A204.1 (cell line): ENCODE measurements around the gene ATP6V0A1.
"Not testable (repeated sequence)": the region's sequence is repeated elsewhere in the genome, so short reads cannot be mapped to it uniquely, and the experiment has no call there.

Experiments
- FAIRE-seq: peaks from 2 replicates; lab custom pipeline; 2012; peaks lifted over from hg19 to GRCh38; lab: Jason Lieb, UNC

Gene ATP6V0A1

DNA sequence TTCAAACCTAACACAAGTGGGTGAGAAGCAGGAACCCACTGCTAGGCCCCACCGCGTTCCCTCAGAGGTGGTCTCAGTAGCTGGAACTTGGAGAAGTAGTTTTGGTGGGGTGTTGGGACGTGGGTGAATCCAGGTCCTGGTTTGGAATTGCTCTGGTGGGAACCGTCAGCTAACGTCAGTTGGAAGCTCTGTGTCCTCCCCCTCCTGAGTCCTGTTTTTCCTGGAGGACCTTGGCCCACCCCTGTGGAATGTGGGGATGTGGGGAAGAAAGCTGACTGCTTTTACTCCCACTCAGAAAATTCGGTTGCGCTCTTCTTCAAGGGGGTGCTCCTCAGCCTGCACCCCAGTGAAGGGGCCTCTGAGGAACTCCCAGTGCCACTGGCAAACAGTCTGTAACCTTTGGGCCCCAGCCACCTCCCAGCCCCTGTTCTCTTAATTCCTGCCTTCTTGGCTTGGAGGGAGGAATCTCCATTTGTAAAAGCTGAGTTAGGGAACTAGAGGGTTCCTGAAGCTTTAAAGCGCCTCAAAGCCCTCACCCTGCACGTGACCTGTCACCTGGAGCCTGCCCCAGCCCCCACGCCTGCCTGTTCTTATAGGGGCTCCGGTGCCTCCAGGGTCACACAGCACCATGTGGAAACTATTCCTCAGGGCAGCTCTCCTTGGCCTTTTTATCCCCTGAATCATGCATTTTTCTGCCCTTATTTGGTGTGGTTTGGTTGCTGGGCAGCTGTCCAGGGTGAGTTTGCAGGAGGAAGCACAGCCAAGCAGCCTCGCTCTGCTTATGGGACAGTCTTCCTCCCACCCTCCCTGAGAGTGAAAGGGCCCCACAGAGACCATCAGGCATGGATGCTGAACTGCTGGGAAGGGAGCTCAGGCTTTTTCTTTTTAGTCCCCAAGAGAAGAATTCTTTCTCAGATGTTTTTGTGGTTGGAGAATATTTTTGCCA is 61.1 kb downstream of the ATP6V0A1 start:
- FAIRE-seq = peak; percentile 32

DNA sequence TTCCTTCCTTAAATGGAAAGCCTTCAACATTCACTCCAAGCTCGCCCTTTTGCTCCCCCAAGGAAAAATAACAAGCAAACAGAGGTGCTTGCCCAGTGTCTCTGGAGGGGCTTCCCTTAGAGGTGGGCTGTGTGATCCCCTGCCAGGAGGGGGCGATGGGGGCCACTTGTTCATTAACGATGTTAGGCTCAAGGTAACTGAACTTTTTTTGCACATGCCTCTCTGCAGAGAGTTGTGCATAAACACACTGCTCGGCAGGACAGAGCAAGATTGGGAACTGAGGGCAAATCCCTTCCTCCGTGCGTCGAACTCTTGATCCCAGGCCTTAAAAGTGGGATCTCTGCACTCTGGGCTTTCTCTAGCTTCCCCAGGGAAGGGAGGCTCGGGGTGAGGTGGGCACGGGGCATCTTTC is 61.9 kb downstream of the ATP6V0A1 start:
- no peak for FAIRE-seq

DNA sequence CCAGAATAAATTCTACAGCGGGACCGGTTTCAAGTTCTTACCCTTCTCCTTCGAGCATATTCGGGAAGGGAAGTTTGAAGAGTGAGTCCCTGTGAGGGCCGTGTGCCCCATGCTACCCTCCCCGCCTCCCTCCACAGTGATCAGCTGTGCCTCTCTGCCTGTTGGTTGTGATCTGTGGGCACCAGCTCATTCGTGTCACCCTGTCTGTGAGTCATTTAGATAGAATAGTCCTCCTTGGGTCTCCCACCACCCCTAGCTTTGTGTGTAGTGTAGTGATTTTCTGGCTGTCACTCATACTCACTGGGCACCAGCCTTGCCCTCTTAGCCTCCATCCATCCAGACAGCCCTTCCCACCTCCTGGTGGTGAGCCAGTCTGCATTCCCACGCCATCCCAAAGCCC is 62.4 kb downstream of the ATP6V0A1 start:
- no peak for FAIRE-seq

DNA sequence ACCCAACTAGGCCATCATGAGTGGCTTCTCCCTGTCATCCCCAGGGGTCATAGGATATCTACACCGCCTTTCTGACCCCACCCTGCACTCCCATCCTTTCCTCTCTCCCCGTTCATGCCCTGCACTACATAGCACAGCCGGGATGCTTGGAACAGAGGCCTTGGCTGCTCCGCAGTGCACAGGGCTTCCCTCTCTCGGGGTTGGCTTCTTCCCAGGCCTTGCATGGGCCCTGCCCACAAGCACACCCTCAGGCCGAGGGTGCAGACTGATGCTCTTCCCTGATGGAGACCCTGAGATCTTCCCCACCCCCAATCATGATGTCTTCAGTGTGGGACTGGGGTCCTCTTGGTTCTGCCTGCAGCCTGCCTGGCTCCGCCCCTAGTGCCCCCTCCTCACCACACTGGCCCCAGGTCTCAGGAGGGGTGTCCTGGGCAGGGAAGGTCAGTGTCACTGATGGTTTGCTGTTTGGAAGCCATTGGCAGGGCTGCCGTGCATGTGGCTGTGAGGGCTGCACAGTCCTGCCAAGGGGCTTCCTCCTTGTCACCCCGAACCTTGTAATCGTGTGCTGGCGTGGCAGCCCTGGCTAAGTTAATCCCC is 63.1 kb downstream of the ATP6V0A1 start:
- no peak for FAIRE-seq

DNA sequence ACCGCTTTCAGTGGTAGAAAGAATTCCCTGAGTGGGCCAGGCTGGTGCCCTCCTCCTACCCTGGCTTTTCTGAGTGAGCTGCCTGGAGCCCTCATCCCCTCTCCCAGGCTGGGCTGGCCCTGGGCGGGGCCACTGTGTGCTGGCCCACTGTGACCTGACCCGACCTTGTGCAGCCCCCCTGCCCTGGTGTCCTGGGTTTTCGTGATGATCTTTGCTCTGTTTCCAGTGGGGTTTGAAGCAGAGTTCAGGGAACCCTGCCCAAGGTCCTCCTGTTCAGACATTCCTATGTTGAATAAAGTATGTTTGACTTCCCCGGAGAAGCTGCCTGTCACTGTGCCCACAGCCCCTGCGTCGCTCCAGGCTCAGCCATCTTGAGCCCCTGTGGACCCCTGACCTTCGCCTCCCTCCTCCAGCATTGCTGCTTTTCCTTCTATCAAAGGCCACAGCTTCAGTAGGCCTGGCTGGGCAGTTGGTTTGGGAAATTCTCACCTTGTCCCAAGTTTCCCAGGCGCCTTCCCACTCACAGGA is 63.6 kb downstream of the ATP6V0A1 start:
- no peak for FAIRE-seq

DNA sequence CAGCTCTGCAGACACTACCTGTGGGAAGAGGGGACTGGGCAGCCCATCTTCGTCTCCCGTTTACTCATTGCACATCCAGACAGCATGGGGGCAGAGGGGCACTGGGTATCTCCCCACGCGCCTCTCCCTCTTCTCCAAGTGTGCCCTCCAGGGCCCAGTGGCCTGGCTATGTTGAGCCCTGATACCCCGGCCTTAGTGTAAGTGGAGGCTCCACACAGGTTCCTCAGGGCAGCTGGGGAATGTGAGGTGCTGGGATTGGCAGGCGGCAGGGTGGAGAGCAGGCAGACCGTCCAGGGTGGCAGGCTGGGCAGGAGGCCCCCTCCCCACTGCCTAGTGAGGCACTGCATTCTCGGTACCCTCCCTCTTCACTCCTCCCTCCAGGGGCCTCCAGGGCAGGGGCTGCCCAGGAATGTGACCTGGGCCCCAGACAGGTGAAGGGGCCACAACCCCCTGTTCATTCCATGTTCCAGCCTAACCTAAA is 64.2 kb downstream of the ATP6V0A1 start:
- FAIRE-seq = no peak

DNA sequence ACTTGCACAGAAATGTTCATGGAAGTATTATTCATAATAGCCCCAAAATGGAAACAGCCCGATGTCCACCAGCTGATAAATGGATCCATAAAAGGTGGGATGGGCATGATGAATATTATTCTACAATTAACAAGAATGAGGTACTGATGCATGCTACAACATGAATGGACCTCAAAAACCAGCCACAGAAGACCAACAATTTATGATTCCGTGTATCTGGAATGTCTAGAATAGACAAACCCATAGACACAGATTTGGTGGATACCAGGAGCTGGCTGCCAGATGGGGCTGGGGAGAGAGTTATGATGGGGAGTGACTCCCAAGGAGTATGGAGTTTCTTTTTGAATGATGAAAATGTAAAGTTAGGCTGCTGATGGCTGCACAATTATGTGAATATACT is 66.5 kb downstream of the ATP6V0A1 start:
- FAIRE-seq = no peak

DNA sequence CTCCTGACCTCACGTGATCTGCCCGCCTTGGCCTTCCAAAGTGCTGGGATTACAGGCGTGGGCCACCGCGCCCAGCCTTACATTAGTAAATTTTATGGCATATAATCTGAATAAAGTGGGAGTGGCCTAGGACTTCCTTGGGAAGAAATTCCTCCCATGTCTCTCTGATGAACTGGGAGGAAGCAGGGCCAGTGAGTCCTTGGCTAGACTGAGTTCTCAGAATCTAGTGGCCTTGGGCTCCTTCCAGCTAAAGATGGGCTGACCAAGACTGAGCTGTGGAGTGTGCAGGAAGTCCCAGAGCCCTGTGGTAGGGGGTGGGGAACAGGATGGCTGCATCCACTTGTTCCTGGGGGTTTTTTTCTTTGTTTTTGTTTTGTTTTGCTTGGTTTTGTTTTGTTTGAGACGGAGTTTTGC is 67.4 kb downstream of the ATP6V0A1 start:
- no peak for FAIRE-seq

DNA sequence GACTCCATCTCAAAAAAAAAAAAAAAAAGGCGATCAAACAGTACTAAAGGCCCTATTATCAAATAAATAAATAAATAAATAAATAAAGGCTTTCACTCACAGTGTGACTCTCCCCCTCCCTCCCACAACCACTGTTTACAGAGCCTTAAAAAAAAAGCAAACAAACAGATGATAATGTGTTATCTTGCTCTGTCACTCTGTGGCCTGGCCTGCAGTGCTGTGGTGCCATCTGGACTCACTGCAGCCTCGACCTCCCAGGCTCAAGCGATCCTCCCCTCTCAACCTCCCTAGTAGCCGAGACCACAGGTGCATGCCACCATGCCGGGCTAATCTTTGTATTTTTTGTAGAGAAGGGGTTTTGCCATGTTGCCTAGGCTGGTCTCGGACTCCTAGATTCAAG is 69.3 kb downstream of the ATP6V0A1 start:
- no peak for FAIRE-seq

DNA sequence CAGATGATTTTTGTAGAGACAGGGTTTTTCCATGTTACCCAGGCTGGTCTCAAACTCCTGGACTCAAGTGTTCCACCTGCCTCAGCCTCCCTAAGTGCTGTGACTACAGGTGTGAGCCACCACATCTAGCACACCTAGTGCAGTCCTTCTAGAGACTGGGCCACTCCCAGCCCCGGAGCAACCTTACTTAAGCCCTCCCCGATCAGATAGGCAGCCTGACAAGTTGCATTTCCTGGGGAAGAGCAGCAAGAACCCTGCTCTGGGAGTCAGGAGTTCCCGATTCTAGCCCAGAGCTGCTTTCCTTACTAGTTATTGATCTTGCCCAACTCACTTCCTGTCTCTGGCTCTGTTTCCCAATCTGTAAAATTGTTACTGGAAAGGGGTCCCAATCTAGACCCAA is 70.4 kb downstream of the ATP6V0A1 start:
- FAIRE-seq = no peak

DNA sequence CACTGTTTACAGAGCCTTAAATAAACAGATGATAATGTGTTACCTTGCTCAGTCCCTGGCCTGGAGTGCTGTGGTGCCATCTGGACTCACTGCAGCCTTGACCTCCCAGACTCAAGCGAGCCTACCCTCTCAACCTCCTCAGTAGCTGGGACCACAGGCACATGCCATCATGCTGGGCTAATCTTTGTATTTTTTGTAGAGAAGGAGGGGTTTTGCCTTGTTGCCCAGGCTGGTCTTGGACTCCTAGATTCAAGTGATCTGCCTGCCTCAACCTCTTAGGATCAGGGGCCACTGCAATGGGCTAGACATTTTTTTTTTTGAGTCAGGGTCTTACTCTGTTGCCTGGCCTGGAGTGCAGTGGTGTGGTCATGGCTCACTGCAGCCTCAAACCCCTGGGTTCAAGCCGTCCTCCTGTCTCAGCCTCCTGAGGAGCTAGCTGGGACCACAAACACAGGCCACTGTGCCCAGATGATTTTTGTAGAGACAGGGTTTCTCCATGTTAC is 72.3 kb downstream of the ATP6V0A1 start:
- FAIRE-seq = no peak

DNA sequence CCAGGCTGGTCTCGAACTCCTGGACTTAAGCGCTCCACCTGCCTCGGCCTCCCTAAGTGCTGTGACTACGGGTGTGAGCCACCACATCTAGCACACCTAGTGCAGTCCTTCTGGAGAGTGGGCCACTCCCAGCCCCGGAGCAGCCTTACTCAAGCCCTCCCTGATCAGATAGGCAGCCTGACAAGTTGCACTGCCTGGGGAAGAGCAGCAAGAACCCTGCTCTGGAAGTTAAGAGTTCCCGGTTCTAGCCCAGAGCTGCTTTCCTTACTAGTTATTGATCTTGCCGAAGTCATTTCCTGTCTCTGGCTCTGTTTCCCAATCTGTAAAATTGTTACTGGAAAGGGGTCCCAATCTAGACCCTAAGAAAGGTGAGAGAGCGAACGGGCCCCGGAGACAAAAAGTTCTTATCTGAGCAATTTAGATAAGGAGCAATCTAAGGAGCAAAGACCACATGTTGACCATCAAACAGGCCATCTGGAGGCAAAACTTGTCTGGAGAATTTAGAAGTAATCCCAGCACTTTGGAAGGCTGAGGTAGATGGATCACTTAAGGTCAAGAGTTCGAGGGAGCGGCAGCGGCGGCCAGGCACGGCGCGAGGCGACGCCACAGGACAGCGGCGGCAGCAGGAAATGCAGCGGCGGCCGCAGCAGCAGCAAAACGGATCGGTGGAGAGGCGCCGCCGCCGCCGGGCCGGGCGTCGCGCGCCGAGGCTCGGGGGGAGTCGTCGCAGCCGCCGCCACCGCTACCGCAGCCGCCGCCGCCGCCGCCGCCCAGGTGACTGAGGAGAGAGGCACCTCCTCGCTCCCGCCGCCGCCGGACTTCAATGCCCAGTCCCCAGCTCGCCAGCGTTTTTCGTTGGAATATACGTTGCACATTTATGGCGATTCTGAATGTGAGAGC is 73.0 kb downstream of the ATP6V0A1 start:
- FAIRE-seq = no peak

DNA sequence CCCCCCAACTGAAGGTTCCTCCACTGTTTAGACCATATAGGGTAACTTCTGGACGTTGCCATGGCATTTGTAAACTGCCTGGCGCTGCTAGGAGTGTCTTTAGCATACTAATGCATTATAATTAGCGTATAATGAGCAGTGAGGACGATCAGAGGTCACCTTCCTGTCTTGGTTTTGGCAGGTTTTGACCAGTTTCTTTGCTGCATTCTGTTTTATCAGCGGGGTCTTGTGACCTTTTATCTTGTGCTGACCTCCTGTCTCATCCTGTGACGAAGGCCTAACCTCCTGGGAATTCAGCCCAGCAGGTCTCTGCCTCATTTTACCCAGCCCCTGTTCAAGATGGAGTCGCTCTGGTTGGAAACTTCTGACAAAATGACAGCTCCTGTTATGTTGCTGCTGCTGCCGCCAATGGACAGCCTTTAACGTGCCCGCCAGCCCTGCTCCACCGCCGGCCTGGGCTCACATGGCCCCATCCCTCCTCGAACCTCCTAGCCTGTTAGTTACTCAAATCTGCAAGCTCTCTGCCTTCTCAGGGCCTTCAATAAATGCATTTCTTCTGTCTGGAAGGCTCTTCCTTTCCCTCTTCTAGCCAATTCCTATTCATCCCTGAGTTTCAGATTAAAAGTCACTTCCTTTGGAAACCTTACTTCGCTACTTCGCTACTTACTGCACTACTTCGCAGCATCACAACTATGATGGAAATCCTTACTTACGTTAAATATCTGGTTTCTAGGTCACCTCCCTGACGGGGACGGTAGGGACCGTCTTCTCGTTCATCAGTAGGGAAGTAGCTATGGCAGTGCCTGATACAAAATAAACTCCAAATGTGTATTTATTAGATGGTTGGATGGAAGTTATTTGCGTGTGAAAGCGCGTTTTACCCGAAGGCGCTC is 76.7 kb downstream of the ATP6V0A1 start:
- FAIRE-seq = no peak

DNA sequence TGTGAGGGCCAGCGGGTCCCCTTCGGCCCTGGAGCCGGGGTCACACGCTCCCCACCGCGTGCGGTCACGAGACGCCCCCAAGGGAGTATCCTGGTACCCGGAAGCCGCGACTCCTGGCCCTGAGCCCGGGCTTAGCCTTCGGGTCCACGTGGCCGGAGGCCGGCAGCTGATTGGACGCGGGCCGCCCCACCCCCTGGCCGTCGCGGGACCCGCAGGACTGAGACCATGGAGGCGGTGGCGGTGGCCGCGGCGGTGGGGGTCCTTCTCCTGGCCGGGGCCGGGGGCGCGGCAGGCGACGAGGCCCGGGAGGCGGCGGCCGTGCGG is 77.3 kb downstream of the ATP6V0A1 start, which contains the start of gene NAGLU:
Gene NAGLU, plus strand, starts transcription at position 194 of the 324 bp plus-strand sequence. Its CDS starts 32 bp downstream, at position 226.
- no peak for FAIRE-seq

DNA sequence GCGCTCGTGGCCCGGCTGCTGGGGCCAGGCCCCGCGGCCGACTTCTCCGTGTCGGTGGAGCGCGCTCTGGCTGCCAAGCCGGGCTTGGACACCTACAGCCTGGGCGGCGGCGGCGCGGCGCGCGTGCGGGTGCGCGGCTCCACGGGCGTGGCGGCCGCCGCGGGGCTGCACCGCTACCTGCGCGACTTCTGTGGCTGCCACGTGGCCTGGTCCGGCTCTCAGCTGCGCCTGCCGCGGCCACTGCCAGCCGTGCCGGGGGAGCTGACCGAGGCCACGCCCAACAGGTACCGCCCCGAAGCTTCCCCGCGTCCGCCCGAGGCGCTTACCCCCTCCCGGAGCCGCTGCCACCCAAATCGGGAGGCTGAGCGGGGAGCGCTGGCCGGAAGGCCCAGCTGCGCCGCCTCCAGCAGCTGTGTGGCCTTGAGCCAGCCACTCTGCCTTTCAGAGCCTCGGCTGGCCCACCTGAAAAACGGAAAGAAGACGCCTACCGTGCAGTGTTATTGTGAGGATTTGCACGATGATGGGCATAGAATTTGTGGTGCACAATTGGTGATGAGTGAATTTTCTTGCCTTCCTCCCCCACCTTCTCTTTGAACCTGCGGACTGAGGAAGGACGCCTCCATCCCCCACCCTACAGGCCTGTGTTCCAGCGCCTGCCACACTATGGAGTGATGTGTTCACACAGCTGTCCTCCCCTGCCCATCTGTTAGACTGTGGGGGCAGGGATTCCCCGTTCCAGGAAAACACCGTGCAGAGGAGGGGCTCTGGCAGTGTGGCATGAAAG is 77.9 kb downstream of the ATP6V0A1 start:
- no peak for FAIRE-seq

DNA sequence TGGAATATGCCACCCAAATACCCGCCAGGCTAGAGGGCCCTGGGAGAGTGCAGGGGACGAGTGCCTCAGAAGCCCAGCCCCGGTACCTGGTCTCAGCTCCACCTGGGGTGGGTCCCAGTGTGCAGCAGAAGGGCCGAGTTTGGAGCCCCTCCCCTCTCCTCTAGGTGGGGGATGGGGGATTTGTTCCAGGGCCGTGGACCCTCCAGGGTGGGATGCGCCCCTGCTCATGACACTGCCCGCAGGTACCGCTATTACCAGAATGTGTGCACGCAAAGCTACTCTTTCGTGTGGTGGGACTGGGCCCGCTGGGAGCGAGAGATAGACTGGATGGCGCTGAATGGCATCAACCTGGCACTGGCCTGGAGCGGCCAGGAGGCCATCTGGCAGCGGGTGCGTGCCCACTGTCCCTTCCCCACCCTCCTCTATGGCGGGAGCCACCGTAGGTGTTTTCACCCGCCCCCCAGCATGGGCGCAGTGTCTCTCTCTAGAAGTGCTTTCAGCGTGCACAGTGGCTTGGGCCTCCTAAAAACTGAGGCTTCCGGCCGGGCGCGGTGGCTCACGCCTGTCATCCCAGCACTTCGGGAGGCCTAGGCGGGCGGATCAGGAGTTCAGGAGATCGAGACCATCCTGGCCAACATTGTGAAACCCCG is 78.6 kb downstream of the ATP6V0A1 start:
- FAIRE-seq = no peak

DNA sequence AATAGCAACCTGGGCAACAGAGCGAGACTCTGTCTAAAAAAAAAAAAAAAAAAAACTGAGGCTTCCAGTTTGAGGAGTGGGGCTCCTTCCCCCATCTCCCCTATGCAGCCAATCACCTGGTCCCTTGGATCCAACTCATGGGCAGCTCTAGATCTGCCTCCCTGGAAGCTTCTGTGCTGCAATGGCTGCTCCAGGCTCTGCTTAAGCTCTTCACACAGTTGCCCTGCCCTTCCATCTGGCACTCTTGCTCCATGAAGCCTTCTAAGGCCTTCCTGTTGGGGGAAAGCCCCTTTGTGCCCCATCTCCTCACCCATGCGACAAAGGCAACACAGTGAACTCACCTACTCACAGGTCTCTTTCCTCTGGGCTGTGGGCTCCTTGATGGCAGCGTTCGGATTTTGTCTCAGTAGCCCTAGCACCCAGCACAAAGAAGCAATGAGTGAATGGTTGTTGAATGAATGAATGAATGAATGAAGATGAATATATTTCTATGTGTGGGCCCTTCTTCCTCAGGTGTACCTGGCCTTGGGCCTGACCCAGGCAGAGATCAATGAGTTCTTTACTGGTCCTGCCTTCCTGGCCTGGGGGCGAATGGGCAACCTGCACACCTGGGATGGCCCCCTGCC is 79.3 kb downstream of the ATP6V0A1 start:
- FAIRE-seq = no peak

DNA sequence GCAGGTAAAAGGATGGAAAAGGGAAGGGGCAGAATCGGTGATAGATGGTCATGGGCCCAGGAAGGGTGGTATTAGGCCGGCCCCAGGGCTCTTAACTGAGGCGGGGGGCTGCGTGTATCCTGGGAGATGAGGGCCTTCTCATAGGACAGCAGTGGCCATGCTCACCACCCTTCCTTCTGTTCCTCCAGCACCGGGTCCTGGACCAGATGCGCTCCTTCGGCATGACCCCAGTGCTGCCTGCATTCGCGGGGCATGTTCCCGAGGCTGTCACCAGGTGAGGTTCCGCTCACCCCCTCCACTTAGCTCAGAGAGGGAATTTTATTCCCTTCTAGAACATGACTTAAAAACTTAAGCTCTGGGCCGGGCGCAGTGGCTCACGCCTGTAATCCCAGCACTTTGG is 79.8 kb downstream of the ATP6V0A1 start:
- no peak for FAIRE-seq

DNA sequence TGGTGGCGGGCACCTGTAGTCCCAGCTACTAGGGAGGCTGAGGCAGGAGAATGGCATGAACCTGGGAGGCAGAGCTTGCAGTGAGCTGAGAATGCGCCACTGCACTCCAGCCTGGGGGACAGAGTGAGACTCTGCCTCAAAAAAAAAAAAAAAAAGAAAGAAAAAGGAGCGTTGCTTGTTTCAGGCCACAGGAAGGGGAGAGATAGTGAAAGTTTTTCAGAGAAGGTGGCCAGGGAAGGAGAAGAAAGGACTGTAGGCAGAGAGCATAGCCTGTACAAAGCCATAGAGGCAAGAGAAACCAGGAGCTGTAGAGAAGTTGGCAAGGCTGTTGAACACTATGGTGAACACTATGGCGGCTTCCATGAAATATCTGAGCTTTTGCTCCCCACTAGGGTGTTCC is 81.9 kb downstream of the ATP6V0A1 start:
- FAIRE-seq = not testable (repeated sequence)
